ENCODE measurements around the gene MACROD1.

DNA sequence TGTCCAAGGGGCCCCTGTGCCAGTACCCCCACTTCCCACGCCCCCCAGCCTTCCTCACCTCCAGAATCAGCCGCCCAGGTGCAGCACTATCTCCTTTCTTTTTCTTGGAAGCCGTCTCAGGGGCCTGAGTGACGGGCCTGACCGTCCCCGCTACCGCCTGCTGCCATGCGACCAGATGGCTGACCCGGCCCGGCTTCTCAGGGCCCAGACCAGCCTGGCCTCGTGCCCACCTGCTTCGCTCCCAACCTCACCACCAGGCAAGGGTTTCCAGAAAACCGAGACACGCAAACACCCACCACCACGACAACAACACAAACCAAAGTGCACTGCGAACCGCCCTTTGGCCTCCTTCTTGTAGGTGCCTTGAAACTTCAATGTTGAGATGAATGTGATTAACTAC, 39.1 kb downstream of the MACROD1 start:
- TF ChIP-seq, protein P1, sequence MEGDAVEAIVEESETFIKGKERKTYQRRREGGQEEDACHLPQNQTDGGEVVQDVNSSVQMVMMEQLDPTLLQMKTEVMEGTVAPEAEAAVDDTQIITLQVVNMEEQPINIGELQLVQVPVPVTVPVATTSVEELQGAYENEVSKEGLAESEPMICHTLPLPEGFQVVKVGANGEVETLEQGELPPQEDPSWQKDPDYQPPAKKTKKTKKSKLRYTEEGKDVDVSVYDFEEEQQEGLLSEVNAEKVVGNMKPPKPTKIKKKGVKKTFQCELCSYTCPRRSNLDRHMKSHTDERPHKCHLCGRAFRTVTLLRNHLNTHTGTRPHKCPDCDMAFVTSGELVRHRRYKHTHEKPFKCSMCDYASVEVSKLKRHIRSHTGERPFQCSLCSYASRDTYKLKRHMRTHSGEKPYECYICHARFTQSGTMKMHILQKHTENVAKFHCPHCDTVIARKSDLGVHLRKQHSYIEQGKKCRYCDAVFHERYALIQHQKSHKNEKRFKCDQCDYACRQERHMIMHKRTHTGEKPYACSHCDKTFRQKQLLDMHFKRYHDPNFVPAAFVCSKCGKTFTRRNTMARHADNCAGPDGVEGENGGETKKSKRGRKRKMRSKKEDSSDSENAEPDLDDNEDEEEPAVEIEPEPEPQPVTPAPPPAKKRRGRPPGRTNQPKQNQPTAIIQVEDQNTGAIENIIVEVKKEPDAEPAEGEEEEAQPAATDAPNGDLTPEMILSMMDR (IDR thresholded peaks at IDR 0.05): no peak
- TF ChIP-seq POLR2AphosphoS5 (IDR thresholded peaks at IDR 0.05): no peak
- no peak for TF ChIP-seq POLR2A (IDR thresholded peaks at IDR 0.05; ENCODE audit: low read depth)
- no peak for TF ChIP-seq EP300 (IDR thresholded peaks at IDR 0.05)

Data from esophagus muscularis mucosa (tissue), 4 donors.